Adrenal gland (tissue), 5 donors: ENCODE results near the gene VPS13D.

Source experiments
- POLR2A ChIP-seq, 2 donors: fragments of 450-650 bp; IDR thresholded peaks; one replicate each; pipeline ENCODE4 v1.6.1; 2017; ENCODE audit warnings: antibody characterized with exemption in 2 of 2, mild to moderate bottlenecking in 2 of 2, moderate library complexity in 1 of 2
- TF ChIP-seq, protein P1 (sequence below), 6 experiments: fragments of 450-650 bp in 4 of 6; fragments of 200-600 bp in 2 of 6; sonication (generic) in 1 of 6; IDR thresholded peaks; 1 replicate in 5 of 6; 2 replicates in 1 of 6; pipeline versions ENCODE4 v1.5.1 to v1.8.0; 2016 to 2021; ENCODE audit warnings: antibody characterized with exemption in 6 of 6, mild to moderate bottlenecking in 2 of 6, moderate library complexity in 1 of 6
- donor health status: DM: no; HTN: no; CAD: no.

DNA sequence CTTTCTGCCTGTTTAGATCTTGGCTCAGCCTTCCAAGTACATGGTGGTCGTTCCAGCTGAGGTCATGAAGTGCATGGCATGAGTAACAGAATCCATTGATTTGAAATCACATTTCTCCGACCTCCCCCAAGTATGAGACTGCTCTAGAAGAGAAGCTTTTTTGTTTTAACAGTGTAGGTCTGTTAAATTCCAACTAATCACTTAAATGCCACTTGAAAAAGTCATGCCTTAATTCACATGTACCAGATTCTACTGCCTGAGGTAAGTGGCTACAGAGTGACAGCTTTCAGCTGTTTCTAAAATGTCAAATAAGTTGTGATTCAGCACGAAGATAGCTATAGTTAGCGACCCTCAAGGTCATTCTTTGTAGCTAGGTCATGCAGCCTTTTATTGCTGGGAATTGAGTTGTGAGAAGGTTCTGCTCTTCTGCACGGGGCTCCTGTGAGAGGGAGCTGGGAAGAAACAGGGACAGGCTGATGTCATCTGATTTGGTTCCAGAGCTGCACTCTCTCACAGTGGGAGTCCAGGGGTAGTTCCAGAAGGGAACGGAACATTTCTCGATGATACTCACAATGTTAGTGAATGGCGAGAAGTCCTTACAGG lies 112.7 kb downstream of the VPS13D start:
- TF ChIP-seq, protein P1, sequence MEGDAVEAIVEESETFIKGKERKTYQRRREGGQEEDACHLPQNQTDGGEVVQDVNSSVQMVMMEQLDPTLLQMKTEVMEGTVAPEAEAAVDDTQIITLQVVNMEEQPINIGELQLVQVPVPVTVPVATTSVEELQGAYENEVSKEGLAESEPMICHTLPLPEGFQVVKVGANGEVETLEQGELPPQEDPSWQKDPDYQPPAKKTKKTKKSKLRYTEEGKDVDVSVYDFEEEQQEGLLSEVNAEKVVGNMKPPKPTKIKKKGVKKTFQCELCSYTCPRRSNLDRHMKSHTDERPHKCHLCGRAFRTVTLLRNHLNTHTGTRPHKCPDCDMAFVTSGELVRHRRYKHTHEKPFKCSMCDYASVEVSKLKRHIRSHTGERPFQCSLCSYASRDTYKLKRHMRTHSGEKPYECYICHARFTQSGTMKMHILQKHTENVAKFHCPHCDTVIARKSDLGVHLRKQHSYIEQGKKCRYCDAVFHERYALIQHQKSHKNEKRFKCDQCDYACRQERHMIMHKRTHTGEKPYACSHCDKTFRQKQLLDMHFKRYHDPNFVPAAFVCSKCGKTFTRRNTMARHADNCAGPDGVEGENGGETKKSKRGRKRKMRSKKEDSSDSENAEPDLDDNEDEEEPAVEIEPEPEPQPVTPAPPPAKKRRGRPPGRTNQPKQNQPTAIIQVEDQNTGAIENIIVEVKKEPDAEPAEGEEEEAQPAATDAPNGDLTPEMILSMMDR (IDR thresholded peaks at IDR 0.05) = no peak
- no peak for TF ChIP-seq POLR2A (IDR thresholded peaks at IDR 0.05)
